Stomach (tissue), 4 donors: ENCODE data around the gene EPHB6.

Experiments used
- CTCF ChIP-seq, 7 experiments: fragments of 450-650 bp in 4 of 7; fragments of 200-600 bp in 3 of 7; sonication (generic) in 3 of 7; IDR thresholded peaks; one replicate each; pipeline ENCODE4 v1.5.1; 2016 to 2019; ENCODE audit warnings: antibody characterized with exemption in 7 of 7, control low read depth in 2 of 7, mild to moderate bottlenecking in 1 of 7
- EP300 ChIP-seq: sonication (generic); formaldehyde crosslinking; IDR thresholded peaks from one replicate; pipeline ENCODE4 v1.6.1; 2017; ENCODE audit warnings: antibody characterized with exemption
- POLR2A ChIP-seq, 4 donors: fragments of 450-650 bp; IDR thresholded peaks; one replicate each; pipeline ENCODE4 v1.6.1; 2016; ENCODE audit warnings: antibody characterized with exemption in 4 of 4, control low read depth in 2 of 4, mild to moderate bottlenecking in 1 of 4, moderate library complexity in 1 of 4
- POLR2AphosphoS5 ChIP-seq, 3 donors: sonication (generic); formaldehyde crosslinking; IDR thresholded peaks; one replicate each; pipeline ENCODE4 v1.6.1; 2016; ENCODE audit warnings: antibody characterized with exemption in 3 of 3

DNA sequence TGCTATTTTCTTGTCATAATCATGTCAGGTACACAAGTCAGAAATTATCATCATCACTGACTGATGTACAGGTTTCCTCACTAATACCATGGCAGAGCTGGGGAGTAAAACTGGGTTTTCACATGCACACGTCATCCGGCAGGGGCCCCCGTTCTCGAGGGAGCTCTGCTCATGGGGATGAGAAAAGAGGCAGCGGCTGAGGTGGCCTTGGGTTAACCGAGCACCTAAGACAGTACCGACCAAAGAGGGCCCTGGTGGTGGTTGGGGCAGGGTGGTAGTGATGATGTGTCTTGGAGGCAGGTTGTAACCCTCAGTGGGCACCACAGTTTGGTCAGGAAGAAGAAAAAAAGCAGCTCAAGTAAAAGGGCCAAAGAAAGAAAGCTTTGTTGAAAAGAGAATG, 42.8 kb downstream of the EPHB6 start:
- no peak for TF ChIP-seq CTCF (IDR thresholded peaks at IDR 0.05)
- no peak for TF ChIP-seq POLR2AphosphoS5 (IDR thresholded peaks at IDR 0.05)
- TF ChIP-seq POLR2A (IDR thresholded peaks at IDR 0.05) = no peak
- no peak for TF ChIP-seq EP300
